LNCaP clone FGC (cell line): ENCODE measurements around the gene ZNF384.

Source experiments
- DNase-seq: peaks from one replicate; pipeline ENCODE4 v3.0.0-alpha.2; 2011; ENCODE audit warnings: low read depth
- H3K4me3 ChIP-seq: 2 replicates; pipeline ENCODE4 v1.5.1; 2011; ENCODE audit warnings: mild to moderate bottlenecking, low read depth, low read length, control low read depth
- TF ChIP-seq, protein P1 (sequence below): IDR thresholded peaks from 2 replicates; pipeline ENCODE4 v1.5.1; 2012; ENCODE audit warnings: mild to moderate bottlenecking; ENCODE audit not compliant: control insufficient read depth, insufficient read depth; ENCODE audit errors: extremely low read depth

ZNF384 gene

DNA sequence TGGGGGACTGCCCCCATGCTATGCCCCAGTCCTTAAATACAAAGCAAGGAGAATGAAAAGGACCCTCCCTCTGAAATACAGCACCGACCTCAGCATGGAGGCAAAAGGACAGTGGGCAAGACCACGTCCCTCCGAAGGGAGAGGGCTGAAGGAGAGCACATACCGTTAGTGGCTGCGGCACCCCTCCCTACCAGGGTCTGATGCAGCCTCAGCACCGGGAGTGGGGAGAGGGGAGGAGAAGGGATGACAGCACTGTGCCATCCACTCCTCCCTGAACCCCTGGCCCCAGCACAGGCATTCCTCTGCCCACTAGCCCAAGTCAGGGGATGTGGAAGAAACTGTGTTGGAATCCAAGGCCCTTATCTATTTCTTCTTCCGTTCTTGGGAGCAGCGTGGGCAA, 38.3 kb downstream of the ZNF384 start:
- TF ChIP-seq, protein P1, sequence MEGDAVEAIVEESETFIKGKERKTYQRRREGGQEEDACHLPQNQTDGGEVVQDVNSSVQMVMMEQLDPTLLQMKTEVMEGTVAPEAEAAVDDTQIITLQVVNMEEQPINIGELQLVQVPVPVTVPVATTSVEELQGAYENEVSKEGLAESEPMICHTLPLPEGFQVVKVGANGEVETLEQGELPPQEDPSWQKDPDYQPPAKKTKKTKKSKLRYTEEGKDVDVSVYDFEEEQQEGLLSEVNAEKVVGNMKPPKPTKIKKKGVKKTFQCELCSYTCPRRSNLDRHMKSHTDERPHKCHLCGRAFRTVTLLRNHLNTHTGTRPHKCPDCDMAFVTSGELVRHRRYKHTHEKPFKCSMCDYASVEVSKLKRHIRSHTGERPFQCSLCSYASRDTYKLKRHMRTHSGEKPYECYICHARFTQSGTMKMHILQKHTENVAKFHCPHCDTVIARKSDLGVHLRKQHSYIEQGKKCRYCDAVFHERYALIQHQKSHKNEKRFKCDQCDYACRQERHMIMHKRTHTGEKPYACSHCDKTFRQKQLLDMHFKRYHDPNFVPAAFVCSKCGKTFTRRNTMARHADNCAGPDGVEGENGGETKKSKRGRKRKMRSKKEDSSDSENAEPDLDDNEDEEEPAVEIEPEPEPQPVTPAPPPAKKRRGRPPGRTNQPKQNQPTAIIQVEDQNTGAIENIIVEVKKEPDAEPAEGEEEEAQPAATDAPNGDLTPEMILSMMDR: no peak
- DNase-seq: no peak

DNA sequence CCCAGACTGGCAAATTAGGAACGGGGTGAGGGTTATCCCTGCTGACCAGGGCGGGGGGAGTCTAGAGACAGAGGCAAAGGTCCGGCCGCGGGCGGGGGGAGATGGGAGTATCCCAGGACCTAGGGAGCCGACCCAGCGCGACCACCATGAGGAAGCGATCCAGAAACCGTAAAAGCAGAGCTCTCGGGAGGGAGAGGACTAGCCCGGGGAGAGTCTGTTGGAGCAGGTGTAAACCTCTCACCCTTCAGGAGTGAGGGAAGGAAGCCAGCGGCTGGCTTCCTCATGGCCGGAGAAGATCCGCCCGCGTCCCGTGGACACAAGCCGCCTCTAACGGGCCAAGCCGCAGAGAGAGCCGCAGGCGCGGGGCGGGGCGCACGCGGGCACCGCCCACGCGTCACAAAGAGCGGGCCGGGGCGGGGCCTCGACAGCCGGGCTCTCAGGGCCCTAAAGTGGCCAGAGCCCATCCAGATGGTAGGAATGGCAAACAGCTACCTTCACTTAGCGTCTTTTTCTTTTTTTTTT, 42.0 kb downstream of the ZNF384 start, which contains the start of gene ACRBP:
Gene ACRBP (minus strand): TSS at position 350 of the 522 bp plus-strand sequence. CDS start 66 bp downstream, at position 284.
- H3K4me3 ChIP-seq: no peak within 1 kb of the TSS
- DNase-seq: no peak
- TF ChIP-seq, protein P1: no peak

More for the DNA sequence above, 38.3 kb downstream of the ZNF384 start:
- H3K4me3 ChIP-seq: no peak overlapping the region

DNA sequence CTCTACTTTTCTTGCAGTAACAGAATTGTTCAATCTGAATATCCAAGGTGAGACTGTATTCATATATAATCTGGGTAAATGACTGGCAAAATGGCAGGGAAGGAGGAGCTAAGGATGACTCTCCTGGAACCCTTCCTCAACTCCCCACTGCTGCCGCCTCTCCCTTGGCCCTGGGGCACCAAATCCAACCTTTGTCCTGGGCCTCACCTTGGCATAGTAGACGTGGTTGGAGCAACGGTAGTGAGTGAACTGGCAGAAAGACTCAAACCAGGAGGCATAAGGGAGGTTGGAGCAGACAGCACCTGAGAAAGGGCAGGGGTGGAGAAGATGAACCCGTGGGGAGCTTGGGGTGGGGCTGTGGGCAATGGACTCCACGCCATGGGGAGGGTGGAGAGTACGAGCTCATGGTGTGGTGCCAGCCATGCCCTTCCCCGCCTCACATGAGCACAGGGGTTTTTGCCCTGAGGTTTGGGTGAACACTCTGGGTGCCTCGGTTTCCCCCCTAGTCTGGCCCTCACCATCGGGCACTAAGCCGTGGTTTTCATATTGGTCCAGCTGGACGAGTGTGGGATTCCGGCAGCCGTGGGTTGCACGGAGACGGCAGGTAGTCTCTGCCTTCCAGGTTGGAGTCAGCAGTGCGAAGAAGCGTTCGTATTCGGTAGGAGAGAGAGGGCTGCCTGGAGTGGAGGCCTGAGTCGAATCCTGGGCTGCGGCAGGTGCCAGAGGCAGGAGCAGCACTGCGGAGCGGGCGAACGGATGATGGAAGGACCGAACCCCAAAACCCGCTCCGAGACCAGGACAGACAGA, 42.7 kb downstream of the ZNF384 start:
- no peak overlapping the region for H3K4me3 ChIP-seq
- TF ChIP-seq, protein P1: no peak
- no peak for DNase-seq

DNA sequence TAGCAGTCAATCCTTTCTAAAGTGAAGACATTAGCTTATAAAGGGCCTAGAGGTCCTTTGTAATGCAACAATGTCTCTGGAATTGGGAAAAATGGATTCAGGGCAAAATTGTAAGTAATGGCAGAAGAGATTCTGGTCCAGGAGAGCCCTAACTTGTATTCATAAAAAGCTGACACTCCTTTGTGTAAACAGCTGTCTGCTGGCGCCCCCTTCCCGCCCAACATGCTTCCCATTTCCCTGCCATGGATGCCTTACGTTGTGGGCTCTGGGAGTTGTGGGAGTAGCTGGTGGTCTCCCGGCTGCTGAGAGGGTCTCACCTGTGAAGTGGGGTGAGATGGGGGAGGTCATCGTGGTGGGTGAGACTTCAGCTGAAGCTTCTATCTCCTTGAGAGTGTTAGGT, 44.3 kb downstream of the ZNF384 start:
- DNase-seq: no peak
- TF ChIP-seq, protein P1: no peak
- H3K4me3 ChIP-seq: no peak overlapping the region

DNA sequence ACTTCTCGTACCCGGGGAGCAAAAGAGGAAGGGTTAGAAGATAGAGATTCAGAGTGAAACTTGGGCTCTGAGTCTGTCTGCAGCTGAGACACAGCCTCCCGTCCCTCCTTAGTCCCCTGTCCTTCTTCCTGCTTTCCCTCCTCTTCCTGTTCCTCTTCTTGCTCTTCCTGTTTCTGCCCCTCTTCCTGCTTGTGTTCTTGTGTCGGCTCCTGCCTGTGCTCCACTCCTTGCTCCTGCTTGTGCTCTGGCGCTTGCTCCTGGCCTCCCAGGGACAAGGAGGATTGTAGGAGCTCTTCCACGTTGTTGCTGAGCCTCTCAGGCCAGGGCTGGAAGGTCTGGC, 44.9 kb downstream of the ZNF384 start:
- TF ChIP-seq, protein P1: no peak
- H3K4me3 ChIP-seq: no peak overlapping the region
- no peak for DNase-seq

DNA sequence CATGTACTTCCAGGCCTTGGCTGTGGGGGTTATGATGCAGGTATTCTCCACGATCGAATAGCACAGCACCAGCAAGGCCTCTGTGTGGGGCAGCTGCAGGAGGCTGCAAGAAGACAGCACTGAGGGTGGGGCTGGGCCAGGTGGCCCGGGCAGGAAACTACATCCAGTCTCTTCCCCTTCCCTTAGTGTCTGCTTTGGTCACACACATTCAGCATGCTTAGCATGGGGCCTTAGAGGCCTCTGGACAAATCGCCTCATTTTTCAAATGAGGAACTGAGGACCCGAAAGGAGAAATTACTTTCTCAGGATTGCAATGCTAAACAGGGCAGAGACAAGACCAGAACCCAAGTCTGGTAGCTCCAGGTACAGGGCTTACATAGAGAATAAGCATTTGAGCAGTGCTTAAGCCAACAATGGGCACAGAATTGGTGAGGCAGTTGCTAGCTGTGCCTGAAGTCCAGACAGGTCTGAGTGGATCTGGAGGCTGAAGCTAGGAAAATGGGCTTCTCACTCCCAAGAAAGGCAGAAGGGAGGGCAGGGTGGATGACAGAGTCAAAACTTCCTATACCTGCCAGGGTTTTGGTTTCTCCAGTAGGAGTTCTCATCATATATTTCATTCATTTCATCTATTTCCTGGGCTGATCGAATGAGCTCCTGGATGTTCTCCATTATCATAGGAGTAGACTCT, 45.5 kb downstream of the ZNF384 start:
- TF ChIP-seq, protein P1: no peak
- no peak for DNase-seq
- H3K4me3 ChIP-seq: no peak overlapping the region

DNA sequence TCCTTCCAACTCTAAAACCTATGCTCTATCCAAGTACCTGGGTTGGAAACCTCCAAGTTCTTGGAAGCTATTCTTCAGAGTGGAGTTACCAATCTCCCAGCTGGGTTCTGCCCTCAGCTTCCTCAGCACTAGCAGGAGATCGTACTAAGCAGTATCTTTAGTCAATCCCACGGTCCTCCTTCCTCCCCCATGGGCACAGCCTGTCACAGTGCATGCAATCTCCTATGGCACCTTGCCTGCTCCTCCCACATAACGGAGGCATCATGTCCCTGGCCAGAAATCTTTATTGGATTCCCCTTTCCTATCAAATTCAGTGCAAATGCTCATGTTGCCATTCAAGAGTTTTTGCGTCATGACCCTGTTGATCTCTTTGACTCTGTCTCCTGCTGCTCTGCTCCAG, 48.0 kb downstream of the ZNF384 start:
- H3K4me3 ChIP-seq: no peak overlapping the region
- no peak for DNase-seq
- TF ChIP-seq, protein P1: no peak
